ENCODE measurements around the gene ARL2. TPM values are rescaled to one million over a fixed set of nuclear protein-coding genes. Genes with fewer than 3 reads are reported as not detected.

The ARL2 gene
- total RNA-seq, 1 experiment from 2014 or later, result 103 TPM

- Mint-ChIP-seq H3K4me1 (ENCODE audit: low read depth, unreplicated experiment) (peaks cover 26% of the 10 kb centered on the region), H3K4me3 (ENCODE audit: unreplicated experiment) (no peak overlapping the region), H3K9me3 (ENCODE audit: unreplicated experiment) (no peaks in the 10 kb centered on the region), H3K27ac (ENCODE audit: unreplicated experiment) (peak overlapping the region; percentile 14), H3K36me3 (ENCODE audit: insufficient read depth, unreplicated experiment) (no peaks in the 10 kb centered on the region), H3K27me3 (ENCODE audit: insufficient read depth, unreplicated experiment) (no peaks in the 10 kb centered on the region)
- no peak for TF ChIP-seq CTCF (IDR thresholded peaks at IDR 0.05; ENCODE audit: insufficient read depth in 1 of 2, low read depth in 1 of 2, low read length in 1 of 2, severe bottlenecking in 1 of 2, unreplicated experiment in 1 of 2)
- no TSS peak for BruUV-seq (replicated peaks)
- H3K27me3 ChIP-seq (replicated peaks; ENCODE audit: control insufficient read depth, insufficient read depth, low read length), result no peaks in the 10 kb centered on the region
- H3K4me1 ChIP-seq, result peaks cover 37% of the 10 kb centered on the region
- POLR2A ChIA-PET, result interaction anchor here (0.6 to 1.1 kb wide), 3 partner anchors 30 to 504 kb away, joined by 3 to 12 read pairs (median 10); no protein-coding TSS in a partner anchor
- intact Hi-C loops (cut with micrococcal nuclease; ENCODE audit: unreplicated experiment), result loop anchor here (5.0 kb wide), 1 partner anchor 152 kb away; no protein-coding TSS in a partner anchor
- no peak overlapping the region for H3K4me3 ChIP-seq (ENCODE audit: low read depth, low read length)
- CTCF ChIA-PET, result interaction anchor here (0.6 to 1.4 kb wide), 5 partner anchors 11 to 123 kb away, joined by 3 to 15 read pairs (median 5); partner anchors contain the start of gene MRPL49
- H3K36me3 ChIP-seq (ENCODE audit: control insufficient read depth, insufficient read depth, low read length), result no peaks in the 10 kb centered on the region
- peak; percentile 71 to 86 for DNase-seq
- no peaks in the 10 kb centered on the region for H3K9me3 ChIP-seq
These were observed 15.1 kb upstream of the ARL2 start for GRCh38 chr11:64998690-64999431.

GRCh38 chr11:64999478-64999877 lies 14.5 kb upstream of the ARL2 start:
- no peak for DNase-seq
- intact Hi-C loops (cut with micrococcal nuclease; ENCODE audit: unreplicated experiment), result loop anchor here (5.0 kb wide), 1 partner anchor 152 kb away; no protein-coding TSS in a partner anchor
- BruUV-seq (replicated peaks), result no TSS peak
- Mint-ChIP-seq H3K36me3 (ENCODE audit: insufficient read depth, unreplicated experiment) (no peaks in the 10 kb centered on the region), H3K9me3 (ENCODE audit: unreplicated experiment) (no peaks in the 10 kb centered on the region), H3K4me1 (ENCODE audit: low read depth, unreplicated experiment) (peaks cover 26% of the 10 kb centered on the region), H3K4me3 (ENCODE audit: unreplicated experiment) (no peak overlapping the region), H3K27ac (ENCODE audit: unreplicated experiment) (peak overlapping the region; percentile 14), H3K27me3 (ENCODE audit: insufficient read depth, unreplicated experiment) (no peaks in the 10 kb centered on the region)
- H3K27me3 ChIP-seq (replicated peaks; ENCODE audit: control insufficient read depth, insufficient read depth, low read length), result no peaks in the 10 kb centered on the region
- H3K36me3 ChIP-seq (ENCODE audit: control insufficient read depth, insufficient read depth, low read length), result no peaks in the 10 kb centered on the region
- H3K4me1 ChIP-seq, result peaks cover 37% of the 10 kb centered on the region
- no peak for TF ChIP-seq CTCF (IDR thresholded peaks at IDR 0.05; ENCODE audit: insufficient read depth in 1 of 2, low read depth in 1 of 2, low read length in 1 of 2, severe bottlenecking in 1 of 2, unreplicated experiment in 1 of 2)
- POLR2A ChIA-PET, result no interaction called here
- CTCF ChIA-PET, result interaction anchor here (1.1 to 1.4 kb wide), 2 partner anchors 14 to 82 kb away, joined by 3 to 15 read pairs; no protein-coding TSS in a partner anchor
- no peaks in the 10 kb centered on the region for H3K9me3 ChIP-seq
- no peak overlapping the region for H3K4me3 ChIP-seq (ENCODE audit: low read depth, low read length)

GRCh38 chr11:65002706-65003105 lies 11.3 kb upstream of the ARL2 start:
- H3K27me3 Mint-ChIP-seq (ENCODE audit: insufficient read depth, unreplicated experiment), result no peaks in the 10 kb centered on the region
- no peaks in the 10 kb centered on the region for H3K9me3 ChIP-seq
- CTCF ChIA-PET, result interaction anchor here (1.3 kb wide), 1 partner anchor 10 kb away, joined by 4 read pairs; no protein-coding TSS in a partner anchor
- peaks cover 12% of the 10 kb centered on the region for H3K4me1 Mint-ChIP-seq (ENCODE audit: low read depth, unreplicated experiment)
- DNase-seq, result no peak
- intact Hi-C loops (cut with micrococcal nuclease; ENCODE audit: unreplicated experiment), result no loop called here
- POLR2A ChIA-PET, result no interaction called here
- H3K27me3 ChIP-seq (replicated peaks; ENCODE audit: control insufficient read depth, insufficient read depth, low read length), result no peaks in the 10 kb centered on the region
- BruUV-seq (replicated peaks), result no TSS peak
- H3K4me1 ChIP-seq, result peaks cover 27% of the 10 kb centered on the region
- no peaks in the 10 kb centered on the region for H3K36me3 Mint-ChIP-seq (ENCODE audit: insufficient read depth, unreplicated experiment)
- H3K9me3 Mint-ChIP-seq (ENCODE audit: unreplicated experiment), result no peaks in the 10 kb centered on the region
- H3K4me3 Mint-ChIP-seq (ENCODE audit: unreplicated experiment), result no peak overlapping the region
- no peak for TF ChIP-seq CTCF (IDR thresholded peaks at IDR 0.05; ENCODE audit: insufficient read depth in 1 of 2, low read depth in 1 of 2, low read length in 1 of 2, severe bottlenecking in 1 of 2, unreplicated experiment in 1 of 2)
- no peak overlapping the region for H3K4me3 ChIP-seq (ENCODE audit: low read depth, low read length)
- no peaks in the 10 kb centered on the region for H3K36me3 ChIP-seq (ENCODE audit: control insufficient read depth, insufficient read depth, low read length)
- no peak overlapping the region for H3K27ac Mint-ChIP-seq (ENCODE audit: unreplicated experiment)

Data from Caco-2 (cell line).